ENCODE measurements around the gene STAB2.

STAB2 gene, protein sequence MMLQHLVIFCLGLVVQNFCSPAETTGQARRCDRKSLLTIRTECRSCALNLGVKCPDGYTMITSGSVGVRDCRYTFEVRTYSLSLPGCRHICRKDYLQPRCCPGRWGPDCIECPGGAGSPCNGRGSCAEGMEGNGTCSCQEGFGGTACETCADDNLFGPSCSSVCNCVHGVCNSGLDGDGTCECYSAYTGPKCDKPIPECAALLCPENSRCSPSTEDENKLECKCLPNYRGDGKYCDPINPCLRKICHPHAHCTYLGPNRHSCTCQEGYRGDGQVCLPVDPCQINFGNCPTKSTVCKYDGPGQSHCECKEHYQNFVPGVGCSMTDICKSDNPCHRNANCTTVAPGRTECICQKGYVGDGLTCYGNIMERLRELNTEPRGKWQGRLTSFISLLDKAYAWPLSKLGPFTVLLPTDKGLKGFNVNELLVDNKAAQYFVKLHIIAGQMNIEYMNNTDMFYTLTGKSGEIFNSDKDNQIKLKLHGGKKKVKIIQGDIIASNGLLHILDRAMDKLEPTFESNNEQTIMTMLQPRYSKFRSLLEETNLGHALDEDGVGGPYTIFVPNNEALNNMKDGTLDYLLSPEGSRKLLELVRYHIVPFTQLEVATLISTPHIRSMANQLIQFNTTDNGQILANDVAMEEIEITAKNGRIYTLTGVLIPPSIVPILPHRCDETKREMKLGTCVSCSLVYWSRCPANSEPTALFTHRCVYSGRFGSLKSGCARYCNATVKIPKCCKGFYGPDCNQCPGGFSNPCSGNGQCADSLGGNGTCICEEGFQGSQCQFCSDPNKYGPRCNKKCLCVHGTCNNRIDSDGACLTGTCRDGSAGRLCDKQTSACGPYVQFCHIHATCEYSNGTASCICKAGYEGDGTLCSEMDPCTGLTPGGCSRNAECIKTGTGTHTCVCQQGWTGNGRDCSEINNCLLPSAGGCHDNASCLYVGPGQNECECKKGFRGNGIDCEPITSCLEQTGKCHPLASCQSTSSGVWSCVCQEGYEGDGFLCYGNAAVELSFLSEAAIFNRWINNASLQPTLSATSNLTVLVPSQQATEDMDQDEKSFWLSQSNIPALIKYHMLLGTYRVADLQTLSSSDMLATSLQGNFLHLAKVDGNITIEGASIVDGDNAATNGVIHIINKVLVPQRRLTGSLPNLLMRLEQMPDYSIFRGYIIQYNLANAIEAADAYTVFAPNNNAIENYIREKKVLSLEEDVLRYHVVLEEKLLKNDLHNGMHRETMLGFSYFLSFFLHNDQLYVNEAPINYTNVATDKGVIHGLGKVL (N-terminal part only)

DNA sequence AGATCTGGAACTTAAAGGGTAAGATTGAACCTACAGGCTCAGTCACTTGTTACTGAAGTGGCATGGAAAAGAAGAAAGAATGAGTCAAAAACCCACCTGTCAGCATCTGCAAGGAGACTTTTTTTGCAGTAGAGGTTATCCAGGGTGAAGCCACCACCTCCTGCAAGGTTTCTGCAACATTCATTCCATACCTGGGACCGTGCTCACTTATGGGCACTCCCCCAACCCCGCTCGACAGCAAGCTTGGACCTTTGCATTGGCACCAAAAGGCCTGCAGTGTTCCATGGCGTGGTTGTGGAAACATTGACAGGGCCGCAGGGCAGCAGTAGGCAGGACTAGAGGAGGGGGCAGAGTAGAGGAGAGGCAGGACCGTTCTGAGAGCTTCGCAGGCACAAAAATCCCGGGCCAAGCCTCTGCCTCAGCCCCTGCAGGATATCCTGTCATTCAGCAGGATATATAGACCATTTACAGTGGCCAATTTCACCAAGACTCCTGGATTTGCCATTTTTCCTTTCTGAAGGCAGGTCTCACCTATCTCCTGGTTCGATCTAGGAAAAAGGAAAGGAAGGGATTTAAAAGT lies at the start of gene STAB2:
STAB2 (plus strand) TSS at position 483 of the 580 bp plus-strand sequence. CDS start 204 bp downstream, outside the sequence.
- no peak for DNase-seq

DNA sequence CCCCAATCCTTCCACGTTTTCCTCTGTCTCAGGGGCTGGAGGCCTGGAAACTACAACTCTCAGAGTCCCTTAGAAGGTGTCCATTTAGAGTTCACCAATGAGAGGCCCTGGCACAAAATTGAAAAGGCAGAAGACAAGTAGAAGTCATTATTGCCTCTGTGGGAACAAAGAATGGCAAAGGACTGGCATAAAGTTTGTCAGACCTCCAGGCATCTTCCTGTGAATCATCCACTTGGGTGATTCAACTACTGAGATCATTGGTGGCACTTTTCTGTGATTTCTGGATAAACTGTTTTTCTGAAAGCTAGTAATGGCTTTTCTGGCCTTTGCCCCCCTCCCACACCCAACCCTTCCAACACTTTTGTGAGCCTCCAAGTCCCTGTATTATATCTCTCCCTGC lies 48.7 kb upstream of the STAB2 start:
- DNase-seq, result no peak

DNA sequence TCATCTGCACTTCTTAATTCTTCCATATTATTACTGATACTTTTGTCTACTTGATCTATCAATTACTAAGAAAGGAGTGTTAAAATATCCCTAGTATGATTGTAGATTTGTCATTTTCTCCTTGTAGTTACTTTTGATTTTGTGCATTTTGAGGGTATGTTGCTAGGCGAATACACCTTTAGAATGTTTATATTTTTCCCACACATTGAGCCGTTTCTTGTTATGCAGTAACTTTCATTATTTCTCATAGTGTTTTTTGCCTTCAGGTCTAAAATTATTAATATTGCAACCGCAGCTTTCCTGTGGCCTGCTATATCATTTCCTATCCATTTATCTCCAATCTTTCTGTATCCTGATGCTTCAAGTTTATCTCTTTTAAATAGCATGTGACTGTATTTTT lies 46.8 kb upstream of the STAB2 start:
- no peak for DNase-seq

- no peak for DNase-seq
Observed at GRCh38 chr12:103542078-103542477, 45.0 kb upstream of the STAB2 start.

DNA sequence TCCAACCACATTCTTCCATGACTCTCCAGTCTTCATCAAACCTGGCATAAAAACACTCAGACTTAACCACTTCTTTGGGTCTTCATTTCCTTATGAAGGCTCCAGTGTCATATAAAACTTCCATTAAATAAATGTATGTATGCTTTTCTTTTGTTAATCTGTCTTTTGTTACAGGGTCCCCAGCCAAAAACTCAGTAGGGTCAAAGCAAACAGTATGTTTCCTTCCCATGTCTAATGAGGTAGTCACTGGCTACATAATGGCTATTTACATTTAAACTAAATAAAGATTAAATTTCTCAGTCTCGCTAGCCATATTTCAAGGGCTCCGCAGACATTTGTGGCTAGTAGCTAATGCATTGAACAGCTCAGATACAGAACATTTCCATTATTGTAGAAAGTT lies 40.1 kb upstream of the STAB2 start:
- DNase-seq, result no peak

- DNase-seq, result no peak
Observed at GRCh38 chr12:103547376-103547775, 39.7 kb upstream of the STAB2 start.

- DNase-seq, result no peak
Observed at GRCh38 chr12:103547929-103548328, 39.1 kb upstream of the STAB2 start.

DNA sequence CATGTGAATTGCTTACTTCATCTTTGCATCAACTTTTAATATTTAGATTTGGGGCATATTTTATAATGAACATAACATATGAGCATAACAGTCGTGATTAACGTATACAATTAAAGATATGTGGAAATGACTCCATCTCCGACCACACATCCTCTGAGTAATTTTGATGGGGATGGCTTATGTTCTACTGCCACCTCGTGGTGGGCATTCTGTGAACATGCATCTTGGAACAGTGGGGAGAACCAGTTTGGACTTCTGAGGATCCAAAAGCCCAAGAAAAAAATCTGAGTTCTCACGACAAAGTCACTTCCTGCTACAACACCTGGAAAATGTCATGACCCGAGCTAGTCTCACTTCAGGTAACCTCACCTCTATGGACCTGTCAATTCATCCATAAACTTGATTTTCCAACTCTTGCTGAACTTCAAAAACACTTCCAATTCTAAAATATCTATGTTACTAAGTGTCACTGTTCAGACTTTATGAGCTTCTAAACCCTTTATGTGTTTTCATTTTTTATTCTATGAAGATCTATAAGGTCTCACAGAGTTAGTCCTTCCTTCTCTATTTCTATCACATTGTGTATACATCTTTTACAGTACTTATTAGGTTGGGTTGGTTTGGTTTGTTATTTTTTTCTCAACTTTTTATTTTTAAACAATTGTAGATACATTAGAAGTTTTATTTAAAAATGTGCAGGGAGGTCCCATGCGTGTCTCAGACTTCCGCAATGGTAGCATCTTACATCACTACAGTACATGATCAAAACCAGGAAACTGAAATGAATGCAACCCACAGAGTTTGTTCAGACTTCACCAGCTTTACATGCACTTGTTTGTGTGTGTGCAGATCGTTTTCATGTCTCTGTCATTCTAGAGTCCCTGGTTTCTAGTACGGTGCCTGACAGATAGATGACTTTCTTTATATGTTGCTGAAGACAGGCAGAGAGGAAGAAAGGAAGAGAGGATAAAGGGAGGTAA lies 38.2 kb upstream of the STAB2 start:
- DNase-seq, result peak; percentile 65

GRCh38 chr12:103556890-103557627 lies 30.0 kb upstream of the STAB2 start:
- no peak for DNase-seq

DNA sequence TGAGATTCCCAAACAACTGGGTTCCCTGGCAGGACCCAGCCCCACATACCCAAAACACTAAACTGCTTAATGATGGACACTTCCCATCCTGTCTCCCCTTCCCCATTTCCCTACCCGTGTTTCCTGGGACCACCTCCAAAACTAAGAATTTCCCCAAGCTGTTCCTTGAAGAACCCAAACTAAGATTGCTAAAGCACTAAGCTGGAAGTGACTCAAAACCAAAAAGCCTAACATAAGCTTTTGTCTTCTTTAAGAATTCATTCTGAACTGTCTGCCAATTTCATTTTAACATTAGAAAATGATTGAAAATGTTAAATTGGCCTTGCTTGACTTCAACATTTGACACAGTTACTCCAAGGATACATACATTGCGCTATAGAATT lies 29.5 kb upstream of the STAB2 start:
- DNase-seq, result no peak

DNA sequence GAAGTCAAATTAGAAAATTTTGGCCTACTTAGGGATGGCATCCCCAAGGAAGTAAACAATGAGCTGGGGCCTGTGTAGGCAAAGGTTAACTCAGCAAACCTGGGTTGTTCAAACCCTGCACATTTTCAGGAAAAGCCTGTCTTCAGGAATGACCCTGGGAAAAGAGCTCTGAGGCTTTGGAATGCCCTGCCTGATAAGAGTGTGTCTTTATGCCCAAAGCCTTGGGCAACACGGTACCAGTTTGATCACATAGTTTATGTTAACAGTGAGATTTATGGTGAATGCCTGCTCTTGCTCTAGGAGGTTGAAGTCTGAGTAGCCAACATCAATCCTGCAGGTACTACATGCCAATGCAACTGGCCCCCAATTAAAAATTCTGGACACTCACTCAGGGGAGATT lies 28.2 kb upstream of the STAB2 start:
- DNase-seq, result no peak

- DNase-seq, result no peak
Observed at GRCh38 chr12:103560604-103561101, 26.4 kb upstream of the STAB2 start.

DNA sequence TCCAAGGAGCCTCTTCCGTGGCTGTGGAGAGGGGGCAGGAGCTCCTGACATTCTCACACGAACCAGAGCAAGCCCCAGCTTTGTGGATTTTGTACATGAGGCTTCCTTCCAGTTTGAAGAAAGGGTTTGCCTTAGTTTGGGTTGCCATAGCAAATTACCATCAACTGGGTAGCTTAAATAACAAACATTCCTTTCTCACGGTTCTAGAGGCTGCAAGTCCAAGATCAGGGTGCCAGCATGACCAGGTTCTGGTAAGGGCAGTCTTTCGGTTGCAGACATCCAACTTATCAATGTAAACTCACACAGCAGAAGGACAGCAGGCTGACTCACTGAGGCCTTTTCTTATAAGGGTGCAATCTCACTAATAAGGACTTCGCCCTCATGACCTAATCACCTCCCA lies 25.9 kb upstream of the STAB2 start:
- DNase-seq, result no peak

DNA sequence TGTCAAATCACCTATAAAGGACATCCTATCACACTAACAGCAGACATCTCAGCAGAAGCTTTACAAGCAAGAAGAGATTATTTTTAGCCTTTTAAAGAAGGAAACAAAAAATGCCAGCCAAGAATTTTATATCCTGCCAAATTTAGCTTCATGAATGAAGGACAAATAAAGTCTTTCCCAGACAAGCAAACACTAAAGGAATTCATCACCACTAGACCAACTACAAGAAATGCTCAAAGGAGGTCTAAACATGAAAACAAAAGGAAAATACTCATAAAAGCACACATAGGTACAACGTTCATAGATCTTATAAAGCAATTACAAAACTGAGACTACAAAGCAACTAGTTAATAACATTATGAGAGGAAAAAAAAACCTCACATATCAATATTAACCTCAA lies 20.7 kb upstream of the STAB2 start:
- DNase-seq, result no peak

GRCh38 chr12:103569278-103569677 lies 17.8 kb upstream of the STAB2 start:
- DNase-seq, result no peak

- no peak for DNase-seq
Observed at GRCh38 chr12:103571286-103571685, 15.8 kb upstream of the STAB2 start.

DNA sequence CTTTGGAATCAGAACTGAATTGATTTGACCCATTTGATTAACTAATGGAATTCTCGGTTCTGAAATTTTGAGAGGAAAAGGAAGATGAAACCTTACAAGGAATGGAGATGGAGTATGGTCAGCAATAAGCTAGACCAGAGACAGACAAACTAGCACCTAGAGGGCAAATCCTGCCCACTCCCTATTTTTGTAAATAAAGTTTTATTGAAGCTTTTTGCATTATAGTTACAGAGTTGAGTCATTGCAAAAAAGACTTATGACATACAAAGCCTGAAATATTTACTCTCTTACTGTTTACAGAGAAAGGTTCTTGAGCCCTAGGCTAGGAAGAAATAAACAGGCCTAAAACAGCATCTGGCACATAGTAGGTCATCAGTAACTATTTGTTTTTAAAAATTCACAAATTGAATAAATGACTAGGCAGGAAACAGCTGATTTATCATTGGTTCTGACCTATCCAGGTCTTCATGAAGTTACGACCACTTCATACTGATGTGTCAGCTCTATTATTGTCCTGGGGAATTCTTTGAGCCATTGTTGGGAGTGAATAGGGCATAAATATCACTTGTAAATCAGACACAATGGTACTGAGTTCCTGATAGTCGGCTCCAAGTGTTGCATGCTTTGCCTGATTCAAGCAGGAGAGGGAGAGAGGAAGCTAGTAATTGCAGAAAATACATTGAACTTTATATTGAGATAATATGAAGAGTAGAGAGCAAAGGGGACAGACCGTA lies 14.6 kb upstream of the STAB2 start:
- no peak for DNase-seq

- no peak for DNase-seq
Observed at GRCh38 chr12:103573185-103573584, 13.9 kb upstream of the STAB2 start.

DNA sequence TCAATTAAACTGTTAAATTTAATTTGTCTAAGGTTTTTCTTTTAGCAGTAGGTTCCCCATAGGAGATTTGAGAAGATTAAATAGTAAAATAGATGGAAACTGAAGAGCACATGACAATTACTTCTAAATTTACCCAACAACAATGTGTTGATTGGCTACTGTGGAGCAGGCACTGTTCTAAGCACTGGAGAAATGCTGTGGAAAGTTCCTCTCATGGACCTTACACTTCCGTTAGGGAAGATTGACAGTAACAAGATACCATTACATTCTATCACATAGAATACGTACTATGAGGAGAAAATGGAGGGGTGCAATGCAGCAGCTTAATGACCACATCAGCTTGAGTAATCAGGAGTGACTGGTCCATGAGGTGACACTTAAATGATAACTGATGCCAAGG lies 8.1 kb upstream of the STAB2 start:
- no peak for DNase-seq

DNA sequence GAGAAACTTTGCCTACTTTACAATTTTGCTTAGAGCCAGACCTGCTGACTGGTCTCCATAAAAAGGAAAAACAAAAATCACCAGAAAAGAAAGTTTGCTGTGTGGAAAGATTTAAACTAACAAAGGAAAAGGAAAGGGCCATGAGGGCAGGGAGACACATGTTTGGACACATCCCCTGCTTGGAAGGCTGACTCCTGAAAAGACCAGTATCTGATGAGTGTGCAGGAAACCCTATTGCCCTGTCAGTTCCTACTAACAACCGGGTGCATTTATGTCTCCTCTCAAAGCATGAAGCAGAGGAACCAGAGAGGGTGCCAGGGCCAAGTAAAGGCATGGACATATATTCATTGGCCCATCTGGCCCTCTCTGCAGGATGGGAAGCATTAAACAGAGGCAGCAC lies 7.0 kb upstream of the STAB2 start:
- no peak for DNase-seq

Data from CD4-positive, alpha-beta T cell treated with Interleukin-21 for 1 hour (primary cell).